K562 (cell line): ENCODE measurements around the gene ARHGAP26. TPM values are rescaled to one million over a fixed set of nuclear protein-coding genes. Genes with fewer than 3 reads are reported as not detected.

Experiments used
- ATAC-seq: fragments of 200-7000 bp; cut with Tn5 transposase; 3 replicates; pipeline ENCODE4 v1.9.1; 2020; ENCODE audit warnings: moderate library complexity
- BruUV-seq: library from RNA; stranded (reverse); fragments of 400-500 nt; replicated peaks from 2 replicates; lab custom pipeline; 2021; lab: Mats Ljungman, UMichigan
- CTCF ChIA-PET: fragments of 300-600 bp; formaldehyde crosslinking; extraction: SDS; loops from one replicate; lab custom pipeline; 2021; ENCODE audit warnings: low intra/inter-chr PET ratio; lab: Yijun Ruan, JAX
- POLR2A ChIA-PET: fragments of 300-600, 350-650 bp; sonication (Branson Sonifier 250); formaldehyde crosslinking; extraction: SDS; loops from one replicate; lab custom pipeline; 2021; ENCODE audit warnings: antibody characterized with exemption, inconsistent platforms; lab: Yijun Ruan, JAX
- DNase-seq, 4 experiments: peaks; one replicate each; pipeline versions ENCODE4 v3.0.0 to v3.0.0-alpha.2; 2011 to 2018; ENCODE audit warnings: low spot score in 3 of 4, mixed read lengths in 3 of 4; ENCODE audit errors: extremely low read depth in 1 of 4
- FAIRE-seq: peaks from 2 replicates; lab custom pipeline; 2011; peaks lifted over from hg19 to GRCh38; lab: Jason Lieb, UNC
- H2AFZ ChIP-seq: 2 replicates; pipeline ENCODE4 v1.6.0; 2011; ENCODE audit warnings: low read depth, low read length, control low read depth, inconsistent platforms
- H3K27ac ChIP-seq: fragments of 200-600 bp; 3 replicates; pipeline ENCODE4 v1.8.0; 2011; ENCODE audit warnings: low read depth, mild to moderate bottlenecking, control low read depth, inconsistent platforms, low read length, moderate library complexity, mixed read lengths; ENCODE audit errors: extremely low read depth
- H3K27me3 ChIP-seq, 2 experiments: fragments of 300-600 bp in 1 of 2; 2 replicates in 1 of 2; 3 replicates in 1 of 2; pipeline versions ENCODE4 v1.6.0 to v1.8.0; 2011; ENCODE audit warnings: inconsistent platforms in 2 of 2, low read length in 2 of 2, mild to moderate bottlenecking in 1 of 2, mixed read lengths in 1 of 2, moderate library complexity in 1 of 2; ENCODE audit not compliant: control insufficient read depth in 2 of 2, insufficient read depth in 2 of 2
- H3K36me3 ChIP-seq: fragments of 300-600 bp; 3 replicates; pipeline ENCODE4 v1.8.0; 2011; ENCODE audit warnings: mild to moderate bottlenecking, low read length, inconsistent platforms; ENCODE audit not compliant: control insufficient read depth, insufficient read depth
- H3K4me1 ChIP-seq, 2 experiments: fragments of 200-600 bp in 1 of 2; replicated peaks in 1 of 2; 2 replicates in 1 of 2; 3 replicates in 1 of 2; pipeline versions ENCODE4 v1.5.1 to v1.8.0; 2011; ENCODE audit warnings: inconsistent platforms in 2 of 2, low read length in 2 of 2, mild to moderate bottlenecking in 1 of 2, mixed read lengths in 1 of 2, moderate library complexity in 1 of 2; ENCODE audit not compliant: control insufficient read depth in 2 of 2, insufficient read depth in 2 of 2
- H3K4me2 ChIP-seq: 2 replicates; pipeline ENCODE4 v1.6.1; 2011; ENCODE audit warnings: low read length, control low read depth, inconsistent platforms, mixed read lengths; ENCODE audit not compliant: insufficient read depth
- H3K4me3 ChIP-seq: fragments of 200-600 bp; sonication (generic), shearing (Covaris generic); 2 replicates; pipeline ENCODE4 v1.5.1; 2016; ENCODE audit warnings: control low read depth, inconsistent platforms
- H3K79me2 ChIP-seq: fragments of 200-600 bp; 3 replicates; pipeline ENCODE4 v1.8.0; 2011; ENCODE audit warnings: low read length, inconsistent platforms; ENCODE audit not compliant: control insufficient read depth, insufficient read depth
- H3K9ac ChIP-seq, 2 experiments: 2 replicates each; pipeline versions ENCODE4 v1.6.0 to v1.6.1; 2011; ENCODE audit warnings: low read depth in 2 of 2, low read length in 2 of 2, control low read depth in 1 of 2, inconsistent platforms in 1 of 2, mild to moderate bottlenecking in 1 of 2, mixed read lengths in 1 of 2; ENCODE audit not compliant: insufficient read depth in 1 of 2
- H3K9me1 ChIP-seq: one replicate; pipeline ENCODE4 v1.6.0; 2011; ENCODE audit warnings: inconsistent platforms, mild to moderate bottlenecking, low read length, moderate library complexity; ENCODE audit not compliant: control insufficient read depth, insufficient read depth
- H3K9me3 ChIP-seq: replicated peaks from 2 replicates; pipeline ENCODE4 v1.5.1; 2011; ENCODE audit warnings: low read depth, low read length, inconsistent platforms; ENCODE audit not compliant: control insufficient read depth, insufficient read depth
- H4K20me1 ChIP-seq: replicated peaks from 2 replicates; pipeline ENCODE4 v1.6.1; 2011; ENCODE audit warnings: low read length, inconsistent platforms, mixed read lengths; ENCODE audit not compliant: control insufficient read depth, insufficient read depth
- ARID1B ChIP-seq: fragments of 450-650 bp; IDR thresholded peaks from 2 replicates; pipeline ENCODE4 v1.6.1; 2016; ENCODE audit warnings: antibody characterized with exemption, mild to moderate bottlenecking, inconsistent platforms
- BCOR ChIP-seq: fragments of 450-650 bp; IDR thresholded peaks from 2 replicates; pipeline ENCODE4 v1.6.1; 2016
- CBX5 ChIP-seq: IDR thresholded peaks from 2 replicates; pipeline ENCODE4 v1.6.1; 2014; ENCODE audit warnings: low read depth, borderline replicate concordance
- DLX4 ChIP-seq: fragments of 250-450 bp; sonication (Bioruptor Pico); IDR thresholded peaks from 2 replicates; pipeline ENCODE4 v1.6.1; 2021; ENCODE audit warnings: mild to moderate bottlenecking
- FOSL1 ChIP-seq: fragments of 200-800 bp; sonication (Bioruptor generic); conservative IDR thresholded peaks from 2 replicates; pipeline ENCODE4 v1.6.1; 2016; ENCODE audit warnings: missing genetic modification characterization, missing compliant biosample characterization
- GTF2B ChIP-seq: IDR thresholded peaks from 2 replicates; pipeline ENCODE4 v1.6.1; 2011; ENCODE audit not compliant: insufficient read length; ENCODE audit errors: extremely low read depth
- IFI16 ChIP-seq: fragments of 250-450 bp; sonication (Bioruptor Pico); IDR thresholded peaks from 2 replicates; pipeline ENCODE4 v2.1.2; 2022; ENCODE audit warnings: mild to moderate bottlenecking, inconsistent platforms
- KLF1 ChIP-seq: fragments of 450-650 bp; IDR thresholded peaks from 2 replicates; pipeline ENCODE4 v1.6.1; 2016; ENCODE audit warnings: missing genetic modification characterization, missing compliant biosample characterization
- KLF10 ChIP-seq: fragments of 250-450 bp; sonication (Bioruptor Pico); IDR thresholded peaks from 2 replicates; pipeline ENCODE4 v1.6.1; 2021; ENCODE audit warnings: matching md5 sums
- NCOR1 ChIP-seq: fragments of 450-650 bp; IDR thresholded peaks from 2 replicates; pipeline ENCODE4 v1.6.1; 2016; ENCODE audit warnings: mild to moderate bottlenecking, moderate library complexity
- PHTF2 ChIP-seq: fragments of 250-450 bp; sonication (Bioruptor Pico); IDR thresholded peaks from 2 replicates; pipeline ENCODE4 v1.5.0; 2021; ENCODE audit warnings: mild to moderate bottlenecking
- USF1 ChIP-seq: sonication (generic); formaldehyde crosslinking; IDR thresholded peaks from 2 replicates; pipeline ENCODE4 v1.9.0; 2022; ENCODE audit warnings: mild to moderate bottlenecking, missing genetic modification reagents
- ZFP1 ChIP-seq: fragments of 450-650 bp; formaldehyde crosslinking; IDR thresholded peaks from 2 replicates; pipeline ENCODE4 v1.4.0; 2020; ENCODE audit warnings: mild to moderate bottlenecking, mixed read lengths
- ZNF224 ChIP-seq: sonication (generic); formaldehyde crosslinking; IDR thresholded peaks from 2 replicates; pipeline ENCODE4 v1.8.0; 2022; ENCODE audit warnings: mild to moderate bottlenecking, missing genetic modification reagents
- ZNF274 ChIP-seq: IDR thresholded peaks from 2 replicates; pipeline ENCODE4 v1.6.1; 2011; ENCODE audit warnings: low read depth, mild to moderate bottlenecking, low read length, moderate library complexity, borderline replicate concordance
- ZNF347 ChIP-seq: fragments of 450-650 bp; formaldehyde crosslinking; IDR thresholded peaks from 2 replicates; pipeline ENCODE4 v1.4.0; 2020; ENCODE audit warnings: low read depth, mild to moderate bottlenecking, moderate library complexity
- ZNF41 ChIP-seq: fragments of 250-450 bp; sonication (Bioruptor Pico); conservative IDR thresholded peaks from 2 replicates; pipeline ENCODE4 v1.4.0; 2020; ENCODE audit warnings: mild to moderate bottlenecking
- WGBS: fragments of 100-300 bp; shearing (Covaris generic); methylation state at CpG from one replicate; pipeline ENCODE4 v1.1.6; 2016; ENCODE audit warnings: low coverage, mixed read lengths; ENCODE audit not compliant: insufficient coverage; ENCODE audit errors: missing lambda C conversion rate; 5-methylcytosine and 5-hydroxymethylcytosine counted together
- in situ Hi-C: fragments of 300-500 bp; cut with MboI; formaldehyde crosslinking; loops from 4 replicates; pipeline ENCODE4 v1.15.0; 2018; ENCODE audit warnings: inconsistent platforms, mixed read lengths
- intact Hi-C: fragments of 100-400 bp; cut with micrococcal nuclease; formaldehyde crosslinking; loops from 2 replicates; pipeline ENCODE4 v1.14.2; 2022
- polyA plus RNA-seq, 8 experiments: library from polyadenylated mRNA; depleted of rRNA in 4 of 8; stranded (reverse) in 5 of 8; unstranded in 3 of 8; fragments of >200 nt; fragmentation: Nextera tagmentation in 2 of 8; fragmentation: Illumina TruSeq in 1 of 8; extraction: Ambion mirVana in 2 of 8; extraction: Trizol in 1 of 8; gene quantifications; 2 replicates each; pipeline versions ENCODE4 v1.2.1 to v1.2.3, GENCODE V29; 2011 to 2014; ENCODE audit warnings: inconsistent platforms in 1 of 8, missing spikeins in 1 of 8
- total RNA-seq, 7 experiments: library from RNA; depleted of rRNA in 6 of 7; stranded (reverse); fragments of >200 nt in 6 of 7; fragmentation: Illumina TruSeq in 2 of 7; extraction: Trizol in 2 of 7; gene quantifications; 2 replicates each; pipeline versions ENCODE4 v1.2.1 to v1.2.3, GENCODE V29; 2011 to 2021; ENCODE audit warnings: low replicate concordance in 1 of 7
- TF ChIP-seq, protein P1 (sequence below): sonication (generic); formaldehyde crosslinking; IDR thresholded peaks from 2 replicates; pipeline ENCODE4 v1.9.0; 2022; ENCODE audit warnings: mild to moderate bottlenecking, missing genetic modification reagents

Gene ARHGAP26
- total and polyA plus RNA-seq, 9 of the 15 experiments (the other 6 are each of a cell fraction or from before 2014, with no cell fraction given), result 0.13 to 1.1 (median 0.55) TPM

DNA sequence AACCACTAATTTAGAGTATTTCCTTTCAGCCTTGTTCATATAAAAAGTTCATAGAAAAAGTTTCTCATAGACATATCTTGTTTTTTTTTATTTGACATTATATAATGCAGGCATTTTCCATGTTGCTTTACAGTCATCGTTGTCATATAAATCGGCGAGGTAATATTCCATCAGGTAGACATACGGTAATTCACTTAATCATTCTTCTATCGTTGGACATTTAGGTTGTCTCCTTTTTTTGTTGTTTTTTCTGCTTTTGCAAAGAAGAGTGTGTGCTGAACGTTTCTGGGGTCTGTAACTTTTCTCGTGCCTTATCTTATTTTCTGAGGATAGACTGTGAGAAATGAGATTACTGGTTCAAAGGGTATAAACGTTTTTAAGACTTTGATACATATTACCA is 283.6 kb downstream of the ARHGAP26 start:
- ChIA-PET CTCF (no interaction called here), POLR2A (interaction anchor here (0.7 kb wide), 1 partner anchor 387 kb away, joined by 3 read pairs; no protein-coding TSS in a partner anchor)
- no peak overlapping the region for H3K27ac ChIP-seq
- H3K9ac ChIP-seq, result no peak overlapping the region
- no peaks in the 10 kb centered on the region for H3K9me3 ChIP-seq
- no TSS peak for BruUV-seq
- no peaks in the 10 kb centered on the region for H4K20me1 ChIP-seq
- H3K27me3 ChIP-seq, result peaks cover 0 to 4% of the 10 kb centered on the region in 2 experiments; a peak in 1 of 5 replicates
- in situ Hi-C loops (no loop called here), intact Hi-C loops (no loop called here)
- H2AFZ ChIP-seq, result no peak overlapping the region
- no peaks in the 10 kb centered on the region for H3K36me3 ChIP-seq
- H3K9me1 ChIP-seq, result no peaks in the 10 kb centered on the region
- H3K4me2 ChIP-seq, result no peak overlapping the region
- DNase-seq (no peak), ATAC-seq (no peak), FAIRE-seq (no peak)
- TF ChIP-seq CBX5 (no peak), ZNF347 (CRISPR knock-in tag) (no peak), NCOR1 (no peak), ZNF224 (CRISPR knock-in tag) (no peak), ARID1B (no peak), DLX4 (CRISPR knock-in tag) (no peak), PHTF2 (CRISPR knock-in tag) (no peak), FOSL1 (tag) (no peak), KLF10 (no peak), USF1 (CRISPR knock-in tag) (no peak), ZNF274 (no peak), BCOR (no peak), IFI16 (no peak), GTF2B (no peak), ZFP1 (no peak), KLF1 (tag) (no peak), ZNF41 (CRISPR knock-in tag) (no peak)
- TF ChIP-seq, protein P1, sequence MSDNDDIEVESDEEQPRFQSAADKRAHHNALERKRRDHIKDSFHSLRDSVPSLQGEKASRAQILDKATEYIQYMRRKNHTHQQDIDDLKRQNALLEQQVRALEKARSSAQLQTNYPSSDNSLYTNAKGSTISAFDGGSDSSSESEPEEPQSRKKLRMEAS (CRISPR knock-in tag), result no peak
- H3K4me3 ChIP-seq, result no peak overlapping the region
- WGBS, result 12% methylated on average over 8 of the region's 8 CpGs
- H3K4me1 ChIP-seq, result peaks cover 0 to 24% of the 10 kb centered on the region in 2 experiments; a peak in 3 of 5 replicates
- no peaks in the 10 kb centered on the region for H3K79me2 ChIP-seq
